ENCODE data around the gene RAD51AP1.
"Not testable (repeated sequence)": the region's sequence is repeated elsewhere in the genome, so short reads cannot be mapped to it uniquely, and the experiment has no call there.

Gene RAD51AP1, protein sequence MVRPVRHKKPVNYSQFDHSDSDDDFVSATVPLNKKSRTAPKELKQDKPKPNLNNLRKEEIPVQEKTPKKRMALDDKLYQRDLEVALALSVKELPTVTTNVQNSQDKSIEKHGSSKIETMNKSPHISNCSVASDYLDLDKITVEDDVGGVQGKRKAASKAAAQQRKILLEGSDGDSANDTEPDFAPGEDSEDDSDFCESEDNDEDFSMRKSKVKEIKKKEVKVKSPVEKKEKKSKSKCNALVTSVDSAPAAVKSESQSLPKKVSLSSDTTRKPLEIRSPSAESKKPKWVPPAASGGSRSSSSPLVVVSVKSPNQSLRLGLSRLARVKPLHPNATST
- total RNA-seq = 0.82 to 13.6 (median 1.9) reads per million in 3 experiments

DNA sequence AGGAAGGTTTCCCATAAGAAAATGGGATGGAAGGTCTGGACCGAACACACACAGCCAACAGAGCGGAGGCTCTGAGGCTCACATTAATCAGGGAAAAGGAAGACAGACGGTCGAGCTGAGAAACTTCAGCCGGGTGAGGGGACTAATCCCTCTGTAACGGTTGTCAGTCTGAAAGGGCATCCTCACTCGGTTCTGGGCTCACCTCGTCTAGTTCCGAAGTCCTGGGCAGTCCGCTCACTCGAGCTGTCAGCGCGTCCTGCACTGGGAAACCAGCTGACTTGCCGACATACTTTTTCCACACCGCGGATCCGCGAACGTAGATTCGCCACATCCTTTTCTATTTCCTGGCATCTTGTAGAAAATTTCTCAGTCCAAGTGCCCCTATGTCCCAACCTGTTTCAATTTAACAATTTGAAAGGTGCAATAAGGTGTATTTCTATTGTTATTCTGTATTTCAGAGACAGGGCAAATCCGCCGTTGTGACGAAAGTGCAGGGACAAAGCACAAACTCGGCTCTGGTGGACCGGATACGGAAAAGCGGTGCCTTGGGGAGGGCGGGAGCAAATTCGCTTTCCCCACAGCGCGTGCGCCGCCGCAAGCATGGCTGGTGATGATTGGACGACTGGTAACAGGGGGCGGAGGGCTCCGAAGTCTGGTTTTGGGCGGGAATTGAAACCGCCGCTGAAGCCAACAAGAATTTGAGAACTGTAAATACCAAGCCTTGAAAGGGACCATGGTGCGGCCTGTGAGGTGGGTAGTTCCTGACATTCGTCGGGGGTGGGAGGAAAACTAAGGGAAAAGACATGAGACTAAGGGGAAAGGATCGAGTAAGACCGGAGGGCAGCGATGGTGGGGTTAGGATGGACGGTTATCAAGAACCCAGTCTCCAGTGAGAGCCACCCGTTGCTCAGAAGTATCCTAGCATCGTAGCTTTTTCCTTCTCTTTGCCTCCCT is at the start of gene RAD51AP1:
Gene RAD51AP1, plus strand, starts transcription at position 684 of the 954 bp plus-strand sequence. Its CDS starts 50 bp downstream, at position 734.
- DNase-seq = peak; percentile 97

DNA sequence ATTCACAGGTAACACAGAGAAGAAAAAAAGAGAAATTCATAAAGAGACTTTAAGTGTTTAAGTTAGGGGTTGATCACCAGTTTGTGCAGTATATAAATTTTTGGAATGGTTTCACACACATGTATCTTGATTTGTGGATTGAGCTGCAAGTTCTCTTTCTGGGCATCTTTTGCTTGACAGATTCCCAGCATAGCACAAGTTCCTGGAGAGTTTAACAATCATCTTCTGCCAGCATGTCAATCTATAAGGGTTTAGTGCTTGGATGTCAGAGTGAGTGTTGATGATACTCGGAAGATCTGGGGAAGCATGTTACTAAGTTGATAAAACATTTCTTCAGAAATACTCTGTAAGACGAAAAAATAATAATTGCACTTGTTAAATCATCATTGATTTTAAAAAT is 49.1 kb upstream of the RAD51AP1 start:
- no peak for DNase-seq

DNA sequence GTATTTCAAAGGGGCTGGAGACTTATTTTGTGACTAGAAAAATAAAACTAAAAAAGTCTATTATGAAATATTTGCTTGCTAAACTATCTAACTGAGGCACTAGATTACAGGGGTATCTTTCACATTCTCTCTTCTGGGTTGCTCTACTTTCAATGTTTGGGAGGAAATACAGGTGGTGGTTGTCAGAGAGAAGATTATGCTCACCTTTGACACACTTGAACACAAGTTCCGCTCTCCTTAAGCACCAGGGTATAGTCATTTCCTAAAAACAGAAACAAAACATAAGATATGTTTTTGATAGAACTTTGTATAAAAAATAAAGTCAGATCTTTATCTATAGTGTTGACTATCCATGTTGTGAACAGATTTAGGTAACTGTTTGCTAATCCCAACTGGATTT is 47.7 kb upstream of the RAD51AP1 start:
- DNase-seq = no peak

DNA sequence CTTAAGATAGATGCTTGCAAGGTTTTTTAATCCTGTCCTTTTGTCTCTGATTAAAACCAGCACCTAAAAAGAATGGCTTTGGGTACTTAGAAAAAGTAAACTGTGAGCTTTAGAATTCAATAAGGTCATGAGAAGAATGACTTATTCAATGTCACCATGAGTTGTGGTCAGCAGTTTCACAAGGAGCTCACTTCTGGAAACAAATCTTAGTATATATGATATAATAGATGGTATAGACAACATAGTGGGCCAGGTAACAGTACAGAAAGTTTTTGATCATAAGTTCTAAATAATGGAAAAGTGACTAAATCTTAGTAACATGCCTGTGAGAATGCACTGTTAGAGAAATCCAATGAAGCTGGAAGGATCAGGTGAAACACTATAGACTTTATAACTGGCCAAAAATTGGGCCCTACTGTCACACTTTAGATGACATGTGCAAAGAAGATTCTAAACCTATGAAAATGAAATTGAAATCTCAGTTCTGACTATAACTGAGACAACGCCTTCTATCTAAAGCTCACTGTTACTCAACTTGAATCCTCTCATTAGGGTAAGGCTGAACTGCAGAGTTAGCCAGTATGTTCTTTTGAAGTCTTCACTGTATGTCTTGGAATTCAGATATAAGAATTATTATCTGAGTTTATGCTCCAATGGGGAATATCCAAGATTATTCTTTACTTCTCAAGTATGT is 42.4 kb upstream of the RAD51AP1 start:
- no peak for DNase-seq

DNA sequence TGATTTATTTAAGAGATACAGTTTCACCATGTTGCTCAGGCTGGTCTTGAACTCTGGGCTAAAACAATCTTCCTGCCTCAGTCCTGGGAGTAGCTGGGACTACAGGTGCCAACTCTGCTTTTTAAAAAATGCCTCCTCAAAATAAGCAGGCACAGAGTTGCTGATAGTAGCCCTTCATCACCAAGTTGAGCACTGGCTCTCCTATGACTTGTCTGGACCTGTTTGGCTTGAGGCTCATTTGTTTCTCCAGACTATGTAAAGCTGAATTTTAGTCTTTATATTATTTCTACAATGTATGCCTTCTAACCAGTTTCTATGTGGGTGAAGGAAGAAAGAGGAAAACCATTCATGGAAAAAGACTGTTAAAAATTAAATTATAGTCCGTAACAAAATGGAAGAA is 39.5 kb upstream of the RAD51AP1 start:
- DNase-seq = no peak

DNA sequence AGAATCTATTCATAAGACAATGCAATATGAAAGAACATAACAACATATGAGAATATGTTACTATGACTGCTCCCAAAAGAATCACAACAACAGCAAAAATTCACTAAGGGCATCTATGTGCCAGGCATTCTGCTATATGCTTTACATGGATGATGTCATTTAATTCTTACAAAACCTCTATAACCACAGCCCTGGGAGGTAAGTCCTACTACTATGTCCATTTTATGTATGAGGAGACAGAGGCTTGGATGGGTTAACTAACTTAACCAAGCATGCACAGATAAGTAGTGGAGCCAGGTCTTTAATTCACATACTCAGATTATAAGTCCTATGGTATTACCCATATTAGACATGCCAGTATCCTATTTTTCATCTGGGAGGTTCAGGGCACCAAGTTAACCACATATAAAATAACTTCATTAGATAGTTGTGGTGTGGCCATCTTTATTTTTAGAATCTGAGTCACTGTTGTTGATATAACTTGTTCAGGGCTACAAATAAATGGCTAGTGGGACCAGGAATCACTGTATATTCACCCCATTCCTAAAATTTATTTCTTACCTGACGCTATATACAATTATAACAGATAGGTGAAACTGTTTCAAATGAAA is 33.2 kb upstream of the RAD51AP1 start:
- DNase-seq = no peak

DNA sequence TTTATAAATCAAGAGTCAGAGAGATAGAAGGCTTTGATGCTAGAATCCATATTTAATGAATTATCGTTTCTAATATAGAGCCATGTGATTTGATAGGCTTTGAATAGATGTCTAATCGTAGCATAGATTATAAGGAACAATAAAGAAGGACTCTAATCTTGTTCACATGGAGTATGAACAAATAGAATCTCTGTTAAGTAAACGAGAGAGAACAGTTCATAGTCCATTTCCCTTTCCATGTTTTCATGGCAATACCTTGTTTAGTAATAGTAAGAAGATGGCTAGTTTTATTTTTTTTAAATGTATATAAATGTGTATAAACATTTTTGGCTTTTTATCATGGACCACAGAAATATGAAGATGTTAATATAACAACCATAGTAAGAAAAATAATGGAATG is 32.3 kb upstream of the RAD51AP1 start:
- DNase-seq = no peak

DNA sequence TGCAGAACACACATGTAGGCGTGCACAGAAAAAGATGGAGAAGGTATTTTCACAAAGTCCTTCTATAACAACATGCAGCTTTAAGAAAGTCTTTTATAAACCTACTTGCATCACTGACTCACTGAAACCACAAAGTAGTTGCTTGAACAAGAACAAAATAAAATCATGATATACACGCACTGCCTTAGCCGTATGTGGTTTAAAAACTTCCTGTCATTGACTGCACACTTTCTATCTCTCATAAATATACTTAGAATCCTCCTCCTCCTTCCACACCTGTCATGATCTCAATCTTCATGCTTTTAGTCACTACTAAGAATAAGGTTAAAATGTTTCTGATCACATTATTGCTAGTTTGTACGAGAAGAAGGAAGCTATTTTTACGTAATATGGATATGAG is 31.8 kb upstream of the RAD51AP1 start:
- peak; percentile 73 for DNase-seq

DNA sequence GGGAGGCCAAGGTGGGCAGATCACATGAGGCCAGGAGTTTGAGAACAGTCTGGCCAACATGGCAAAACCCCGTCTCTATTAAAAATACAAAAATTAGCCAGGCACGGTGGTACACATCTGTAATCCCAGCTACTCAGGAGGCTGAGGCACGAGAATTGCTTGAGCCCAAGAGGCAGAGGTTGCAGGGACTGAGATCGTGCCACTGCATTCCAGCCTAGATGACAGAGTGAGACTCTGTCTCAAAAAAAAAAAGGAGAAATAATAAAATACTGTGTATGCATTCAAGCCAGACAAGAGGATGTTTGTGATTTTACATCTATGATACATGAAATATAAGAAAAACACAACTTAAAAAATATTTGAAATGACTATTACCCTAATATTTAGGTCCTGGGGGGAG is 30.2 kb upstream of the RAD51AP1 start:
- not testable (repeated sequence) for DNase-seq

DNA sequence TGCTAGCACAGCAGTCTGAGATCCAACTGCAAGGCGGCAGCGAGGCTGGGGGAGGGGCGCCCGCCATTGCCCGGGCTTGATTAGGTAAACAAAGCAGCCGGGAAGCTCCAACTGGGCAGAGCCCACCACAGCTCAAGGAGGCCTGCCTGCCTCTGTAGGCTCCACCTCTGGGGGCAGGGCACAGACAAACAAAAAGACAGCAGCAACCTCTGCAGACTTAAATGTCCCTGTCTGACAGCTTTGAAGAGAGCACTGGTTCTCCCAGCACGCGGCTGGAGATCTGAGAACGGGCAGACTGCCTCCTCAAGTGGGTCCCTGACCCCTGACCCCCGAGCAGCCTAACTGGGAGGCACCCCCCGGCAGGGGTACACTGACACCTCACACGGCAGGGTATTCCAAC is 29.4 kb upstream of the RAD51AP1 start:
- DNase-seq = not testable (repeated sequence)

DNA sequence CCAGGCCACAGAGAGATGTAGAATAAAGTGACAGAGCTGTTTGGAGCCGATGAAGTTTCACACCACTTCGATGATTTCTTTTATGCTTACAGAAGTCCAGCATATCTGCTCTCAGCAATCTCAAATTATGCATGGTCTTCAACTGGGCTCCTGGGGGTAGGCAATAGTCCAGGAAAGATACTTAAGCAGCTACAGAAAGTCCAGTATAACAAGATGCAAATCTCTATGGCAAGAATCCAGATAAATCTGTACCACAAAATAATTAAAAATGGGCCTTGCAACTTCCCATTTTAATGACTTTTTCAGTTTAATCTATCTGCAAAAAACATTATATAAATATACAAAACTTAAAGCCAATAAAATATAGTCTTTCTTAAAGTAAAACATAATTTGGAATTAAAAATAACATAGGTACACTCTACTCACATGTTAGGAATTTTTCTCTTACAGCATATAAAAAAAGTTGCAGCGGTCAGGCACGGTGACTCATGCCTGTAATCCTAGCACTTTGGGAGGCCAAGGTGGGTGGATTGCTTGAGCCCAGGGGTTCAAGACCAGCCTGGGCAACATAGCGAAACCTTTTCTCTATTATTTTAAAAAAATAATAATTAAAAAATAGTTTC is 20.5 kb upstream of the RAD51AP1 start:
- no peak for DNase-seq

DNA sequence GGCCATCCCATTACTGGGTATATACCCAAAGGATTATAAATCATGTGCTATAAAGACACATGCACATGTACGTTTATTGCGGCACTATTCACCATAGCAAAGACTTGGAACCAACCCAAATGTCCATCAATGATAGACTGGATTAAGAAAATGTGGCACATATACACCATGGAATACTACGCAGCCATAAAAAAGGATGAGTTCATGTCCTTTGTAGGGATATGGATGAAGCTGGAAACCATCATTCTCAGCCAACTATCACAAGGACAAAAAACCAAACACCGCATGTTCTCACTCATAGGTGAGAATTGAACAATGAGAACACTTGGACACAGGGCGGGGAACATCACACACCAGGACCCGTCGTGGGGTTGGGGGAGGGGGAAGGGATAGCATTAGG is 15.2 kb upstream of the RAD51AP1 start:
- not testable (repeated sequence) for DNase-seq

DNA sequence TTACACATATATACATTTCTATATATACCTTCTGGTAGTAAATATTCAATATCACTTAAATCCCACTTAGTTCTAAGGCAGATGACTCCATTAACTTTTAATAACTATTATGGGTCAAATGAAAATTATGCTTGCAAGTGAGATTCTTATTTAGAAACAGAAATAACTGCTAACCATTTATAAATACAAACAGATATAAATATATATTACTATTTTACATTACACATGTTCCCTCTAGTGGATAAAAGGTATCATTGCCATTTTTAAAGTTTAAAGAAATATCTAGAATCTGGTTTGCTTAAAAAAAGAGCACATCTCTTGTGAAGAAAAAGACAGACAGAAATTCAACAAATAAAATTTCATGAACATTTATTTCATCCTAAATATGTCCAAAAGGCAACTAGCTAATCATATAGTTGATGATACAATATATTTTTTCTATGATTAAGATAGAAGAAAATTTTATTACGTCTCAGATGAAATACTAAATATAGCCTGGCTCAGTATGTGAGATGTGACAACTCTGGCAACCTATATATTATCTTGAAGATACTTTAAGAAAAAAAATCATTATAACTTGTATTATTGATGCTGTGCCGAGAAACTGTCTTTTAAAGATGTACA is 11.7 kb upstream of the RAD51AP1 start:
- DNase-seq = peak; percentile 22

DNA sequence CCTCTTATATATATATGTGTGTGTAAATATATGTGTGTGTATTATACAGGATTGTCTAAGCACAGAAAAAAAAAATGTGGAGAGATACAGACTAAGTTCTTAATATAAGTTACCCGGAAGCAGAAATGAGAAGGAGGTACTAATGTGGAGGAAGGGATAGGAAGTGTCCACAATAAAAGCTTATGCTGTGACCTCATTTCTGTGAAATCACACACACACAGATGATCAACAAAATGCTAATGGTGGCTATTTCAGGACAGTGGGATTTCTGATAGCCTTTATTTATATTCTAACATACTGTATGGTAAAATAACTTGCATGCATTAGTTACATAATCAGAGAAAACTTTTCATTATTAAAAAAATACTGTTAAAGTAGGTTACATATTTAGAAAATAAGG is 8.5 kb upstream of the RAD51AP1 start:
- DNase-seq = no peak

DNA sequence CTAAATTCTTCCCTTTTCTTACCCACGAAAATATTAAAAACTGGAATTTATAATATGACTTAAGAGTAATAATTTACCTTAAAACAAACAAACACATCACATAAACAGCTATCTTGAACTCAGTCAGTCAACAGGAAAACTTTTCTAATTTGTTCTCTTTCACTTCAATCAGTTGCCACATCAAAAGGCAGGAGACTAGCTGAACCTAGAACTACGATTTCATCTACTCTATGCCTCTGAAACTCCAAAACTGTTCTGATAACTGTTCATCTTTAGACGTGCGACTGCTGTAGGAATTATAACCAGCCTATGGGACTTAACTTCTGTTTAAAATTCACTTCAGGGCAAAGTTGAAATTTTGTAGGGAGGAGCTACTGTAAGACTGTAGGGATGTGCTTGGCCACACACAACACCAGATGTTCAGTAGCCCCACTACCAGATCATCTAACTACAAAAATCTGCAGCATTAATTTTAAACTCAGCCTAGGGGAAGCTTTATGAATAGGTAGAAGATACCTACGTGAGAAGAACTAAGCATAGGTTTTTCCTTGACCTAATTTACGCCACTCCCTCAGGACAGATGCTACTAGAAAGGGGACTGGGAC is 7.6 kb upstream of the RAD51AP1 start:
- no peak for DNase-seq

DNA sequence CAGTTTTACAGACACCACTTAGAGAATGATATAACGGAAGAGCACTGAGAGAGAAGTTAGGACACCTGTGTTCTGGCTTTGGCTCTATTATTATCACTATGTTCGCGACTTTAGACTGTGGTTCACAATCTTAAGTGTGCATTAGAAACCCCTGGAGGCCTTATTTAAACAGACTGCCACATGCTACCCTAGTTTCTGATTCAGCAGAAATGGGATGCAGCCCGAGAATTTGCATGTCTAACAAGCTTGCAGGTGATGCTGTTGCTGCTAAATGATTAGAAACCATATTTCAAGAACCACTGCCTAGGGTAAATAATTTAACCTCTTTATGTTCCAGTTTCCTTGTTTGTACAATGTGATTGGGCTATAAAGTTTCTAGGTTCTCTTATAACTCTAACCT is 3.6 kb upstream of the RAD51AP1 start:
- no peak for DNase-seq

DNA sequence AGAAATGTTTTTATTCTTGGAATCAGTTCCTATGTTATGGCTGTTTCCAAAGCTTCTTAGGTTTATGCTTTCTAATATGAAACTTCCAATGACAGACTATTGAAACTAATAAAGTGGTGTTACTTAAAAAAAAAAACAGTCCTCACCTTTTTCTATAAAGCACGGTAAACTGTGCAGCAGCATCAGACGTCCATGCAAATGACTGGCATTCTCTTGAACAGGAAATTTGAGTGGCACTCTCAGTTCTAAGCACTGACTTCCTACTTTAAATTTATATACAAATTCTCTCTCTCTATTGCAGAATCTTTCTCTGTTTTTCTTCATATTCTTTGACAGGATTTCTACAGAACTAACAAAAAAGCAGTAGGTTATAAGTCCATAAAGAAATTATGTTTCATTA is 2.8 kb upstream of the RAD51AP1 start:
- no peak for DNase-seq

DNA sequence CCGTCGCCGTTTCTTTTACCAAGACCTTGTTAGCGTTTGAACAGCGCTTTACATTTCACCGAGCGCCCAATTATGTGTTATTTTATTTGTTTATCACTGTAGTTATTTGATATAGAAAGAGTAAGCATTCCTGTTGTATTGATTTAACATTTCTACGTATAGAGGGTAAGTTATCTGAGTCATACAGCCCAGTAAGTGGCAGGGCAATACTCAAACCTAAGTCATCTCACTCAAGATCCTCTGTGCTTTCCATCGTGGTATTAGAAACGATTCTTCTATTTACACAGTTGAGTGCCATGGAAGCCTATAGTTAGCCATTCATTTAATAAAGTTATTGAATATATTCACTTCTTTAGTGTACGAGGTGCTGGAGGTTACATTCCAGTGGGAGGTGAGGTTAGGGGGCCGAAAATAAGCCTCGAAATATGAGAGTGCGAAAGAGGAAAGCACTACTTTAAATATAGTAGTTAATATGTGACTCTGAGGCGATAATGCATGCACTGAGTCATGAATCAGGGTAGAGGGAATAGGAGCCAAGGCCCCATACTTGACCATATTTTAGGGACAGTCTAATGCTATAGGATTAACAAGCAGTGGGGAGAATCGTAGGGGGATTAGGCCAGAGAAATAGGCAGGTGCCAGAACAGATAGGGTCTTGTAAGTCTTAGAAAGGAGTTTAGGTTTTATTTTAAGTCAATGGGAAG is 629 bp downstream of the RAD51AP1 start:
- no peak for DNase-seq

DNA sequence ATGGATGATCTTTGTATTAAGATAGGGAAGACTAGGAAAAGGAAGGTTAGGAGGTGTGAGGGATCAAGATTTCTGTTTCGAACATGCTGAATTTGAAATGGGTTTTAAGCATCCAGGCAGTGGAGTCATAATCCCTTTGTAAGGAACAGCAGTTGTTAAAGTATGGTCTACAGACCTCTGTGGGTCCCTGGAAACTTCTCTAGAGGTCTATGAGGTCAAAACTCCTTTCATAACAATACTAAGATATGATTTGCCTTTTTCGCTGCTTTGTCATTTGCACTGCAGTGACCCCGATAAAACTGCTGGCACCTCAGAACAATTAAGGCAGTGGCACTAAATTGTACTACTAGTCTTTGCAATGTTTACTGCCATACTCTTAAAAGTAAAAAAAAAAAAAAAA is 1.5 kb downstream of the RAD51AP1 start:
- DNase-seq = no peak

DNA sequence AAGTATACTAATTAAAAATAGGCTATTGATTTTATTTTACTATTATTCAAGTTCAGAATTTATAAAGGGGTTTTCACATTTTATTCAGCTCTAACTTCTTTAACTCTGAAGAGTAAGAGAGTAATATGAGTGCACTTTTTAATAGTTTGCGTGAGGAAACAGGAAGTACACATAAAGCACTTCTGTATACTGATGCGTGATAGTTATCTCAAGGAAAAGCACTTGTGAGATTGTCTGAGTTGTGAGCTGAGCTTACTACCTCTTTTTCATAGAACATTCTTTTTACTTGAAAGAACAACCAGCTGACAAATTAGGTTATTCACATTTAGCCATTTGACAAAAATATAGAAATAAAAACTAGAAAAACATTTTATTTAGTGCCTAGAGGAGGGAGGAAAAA is 1.9 kb downstream of the RAD51AP1 start:
- no peak for DNase-seq

DNA sequence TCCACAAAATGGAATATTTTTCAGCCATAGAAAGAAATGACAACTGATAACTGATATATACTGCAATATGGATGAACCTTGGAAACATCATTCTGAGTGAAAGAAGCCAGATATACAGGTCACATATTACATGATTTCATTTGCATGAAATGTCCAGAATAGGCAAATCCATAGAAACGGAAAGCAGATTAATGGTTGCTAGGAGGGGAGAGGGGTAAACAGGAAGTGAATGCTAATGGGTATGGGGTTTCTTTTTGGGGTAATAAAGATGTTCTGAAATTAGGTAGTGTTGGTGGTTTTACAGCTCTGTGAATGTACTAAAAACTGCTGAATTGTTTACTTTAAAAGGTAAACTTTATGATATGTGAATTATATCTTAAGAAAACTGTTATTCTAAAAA is 6.5 kb downstream of the RAD51AP1 start:
- DNase-seq = no peak

Data from central memory CD4-positive, alpha-beta T cell (primary cell).